ENCODE data around the gene HDDC3.

The HDDC3 gene

GRCh38 chr15:90907838-90908507, 24.4 kb downstream of the HDDC3 start:
- no peak for DNase-seq

GRCh38 chr15:90907051-90907660, 25.2 kb downstream of the HDDC3 start:
- DNase-seq, result no peak

- DNase-seq, result no peak
Observed at GRCh38 chr15:90906181-90906849, 26.0 kb downstream of the HDDC3 start.

GRCh38 chr15:90905306-90906180, 26.8 kb downstream of the HDDC3 start:
- DNase-seq, result no peak

- no peak for DNase-seq
Observed at GRCh38 chr15:90904746-90905145, 27.6 kb downstream of the HDDC3 start.

- no peak for DNase-seq
Observed at GRCh38 chr15:90903733-90904536, 28.4 kb downstream of the HDDC3 start.

- DNase-seq, result peak; percentile 79 to 93 (median 87)
Observed at GRCh38 chr15:90902840-90903732, 29.3 kb downstream of the HDDC3 start, which contains the start of gene MAN2A2. TSS of gene MAN2A2 (plus strand) at chr15:90903302. CDS start at chr15:90904208, 906 bp downstream.

GRCh38 chr15:90902040-90902839, 30.1 kb downstream of the HDDC3 start:
- DNase-seq, result peak; percentile 85 to 96 (median 92)

GRCh38 chr15:90901175-90902039, 30.9 kb downstream of the HDDC3 start:
- no peak for DNase-seq

- peak; percentile 19 to 55 (median 38) for DNase-seq
Observed at GRCh38 chr15:90897131-90897655, 35.2 kb downstream of the HDDC3 start.

- peak; percentile 26 to 47 (median 43) for DNase-seq
Observed at GRCh38 chr15:90895571-90896117, 36.7 kb downstream of the HDDC3 start.

GRCh38 chr15:90893175-90894090, 38.9 kb downstream of the HDDC3 start:
- no peak for DNase-seq

- DNase-seq, result no peak
Observed at GRCh38 chr15:90892498-90893174, 39.7 kb downstream of the HDDC3 start.

- DNase-seq, result no peak
Observed at GRCh38 chr15:90892023-90892422, 40.3 kb downstream of the HDDC3 start.

- DNase-seq, result no peak
Observed at GRCh38 chr15:90891346-90891949, 40.9 kb downstream of the HDDC3 start.

- no peak for DNase-seq
Observed at GRCh38 chr15:90890839-90891238, 41.5 kb downstream of the HDDC3 start.
